ENCODE results near the gene ABR.

ABR gene

DNA sequence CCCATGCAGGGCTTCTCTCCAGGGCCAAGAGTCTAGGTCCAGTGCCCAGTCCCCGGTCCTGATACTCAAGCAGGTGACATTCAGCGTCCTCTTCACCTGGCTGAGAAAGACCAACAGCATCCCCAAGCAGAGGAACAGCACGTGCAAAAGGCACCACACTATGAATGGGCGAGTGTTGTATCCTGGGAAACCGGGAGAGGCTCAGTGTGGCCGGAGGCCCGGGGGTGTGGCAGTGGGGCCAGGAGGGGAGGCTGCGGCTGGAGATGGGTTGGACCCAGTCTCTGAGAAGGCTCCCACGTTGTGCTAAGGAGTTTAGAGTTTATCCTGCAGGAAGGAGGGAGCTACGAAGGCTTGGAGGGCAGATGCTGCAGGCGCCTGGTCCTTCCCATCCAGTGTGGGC lies 13.5 kb downstream of the ABR start:
- TF ChIP-seq, protein P1, sequence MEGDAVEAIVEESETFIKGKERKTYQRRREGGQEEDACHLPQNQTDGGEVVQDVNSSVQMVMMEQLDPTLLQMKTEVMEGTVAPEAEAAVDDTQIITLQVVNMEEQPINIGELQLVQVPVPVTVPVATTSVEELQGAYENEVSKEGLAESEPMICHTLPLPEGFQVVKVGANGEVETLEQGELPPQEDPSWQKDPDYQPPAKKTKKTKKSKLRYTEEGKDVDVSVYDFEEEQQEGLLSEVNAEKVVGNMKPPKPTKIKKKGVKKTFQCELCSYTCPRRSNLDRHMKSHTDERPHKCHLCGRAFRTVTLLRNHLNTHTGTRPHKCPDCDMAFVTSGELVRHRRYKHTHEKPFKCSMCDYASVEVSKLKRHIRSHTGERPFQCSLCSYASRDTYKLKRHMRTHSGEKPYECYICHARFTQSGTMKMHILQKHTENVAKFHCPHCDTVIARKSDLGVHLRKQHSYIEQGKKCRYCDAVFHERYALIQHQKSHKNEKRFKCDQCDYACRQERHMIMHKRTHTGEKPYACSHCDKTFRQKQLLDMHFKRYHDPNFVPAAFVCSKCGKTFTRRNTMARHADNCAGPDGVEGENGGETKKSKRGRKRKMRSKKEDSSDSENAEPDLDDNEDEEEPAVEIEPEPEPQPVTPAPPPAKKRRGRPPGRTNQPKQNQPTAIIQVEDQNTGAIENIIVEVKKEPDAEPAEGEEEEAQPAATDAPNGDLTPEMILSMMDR (IDR thresholded peaks at IDR 0.05) = no peak

DNA sequence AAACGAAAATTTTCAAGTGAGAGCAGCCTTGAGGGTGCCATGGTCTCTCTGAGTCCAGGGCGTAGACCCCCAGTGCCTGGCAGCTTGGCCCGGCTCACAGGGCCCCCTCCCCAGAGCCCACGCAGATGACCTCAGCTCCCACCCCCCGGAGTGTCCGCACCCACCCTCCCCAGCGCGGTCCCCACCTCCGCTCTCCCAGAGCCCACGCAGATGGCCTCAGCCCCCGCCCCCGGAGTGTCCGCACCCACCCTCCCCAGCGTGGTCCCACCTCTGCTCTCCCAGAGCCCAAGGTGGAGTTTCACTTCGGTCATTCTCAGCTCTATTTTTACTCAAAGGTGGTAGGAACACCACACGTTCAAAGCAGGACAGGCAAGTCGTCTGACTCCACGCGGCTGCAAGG lies 13.9 kb downstream of the ABR start:
- Histone ChIP-seq H3K79me2 (peaks cover 9% of the 10 kb centered on the region), H2AFZ (no peak overlapping the region), H3K4me1 (no peaks in the 10 kb centered on the region), H3K4me2 (ENCODE audit: low read length) (no peak overlapping the region), H3K27ac (no peak overlapping the region), H3K9ac (no peak overlapping the region), H3K36me3 (ENCODE audit: control insufficient read depth, insufficient read depth, low read length) (no peaks in the 10 kb centered on the region), H3K9me3 (ENCODE audit: control insufficient read depth, low read length) (no peaks in the 10 kb centered on the region), H3K4me3 (ENCODE audit: low read depth, low read length) (no peak overlapping the region), H3K27me3 (ENCODE audit: control insufficient read depth, insufficient read depth, low read length) (no peaks in the 10 kb centered on the region)
- TF ChIP-seq, protein P1 (IDR thresholded peaks at IDR 0.05) = no peak

More for the DNA sequence above, 13.5 kb downstream of the ABR start:
- H3K79me2 ChIP-seq = peaks cover 10% of the 10 kb centered on the region
- no peak overlapping the region for H3K9ac ChIP-seq
- peaks cover 2% of the 10 kb centered on the region for H3K4me1 ChIP-seq
- H2AFZ ChIP-seq = no peak overlapping the region
- H3K9me3 ChIP-seq (ENCODE audit: control insufficient read depth, low read length) = no peaks in the 10 kb centered on the region
- no peak overlapping the region for H3K4me2 ChIP-seq (ENCODE audit: low read length)
- H3K36me3 ChIP-seq (ENCODE audit: control insufficient read depth, insufficient read depth, low read length) = no peaks in the 10 kb centered on the region
- H3K4me3 ChIP-seq (ENCODE audit: low read depth, low read length) = no peak overlapping the region
- no peak overlapping the region for H3K27ac ChIP-seq
- no peaks in the 10 kb centered on the region for H3K27me3 ChIP-seq (ENCODE audit: control insufficient read depth, insufficient read depth, low read length)

DNA sequence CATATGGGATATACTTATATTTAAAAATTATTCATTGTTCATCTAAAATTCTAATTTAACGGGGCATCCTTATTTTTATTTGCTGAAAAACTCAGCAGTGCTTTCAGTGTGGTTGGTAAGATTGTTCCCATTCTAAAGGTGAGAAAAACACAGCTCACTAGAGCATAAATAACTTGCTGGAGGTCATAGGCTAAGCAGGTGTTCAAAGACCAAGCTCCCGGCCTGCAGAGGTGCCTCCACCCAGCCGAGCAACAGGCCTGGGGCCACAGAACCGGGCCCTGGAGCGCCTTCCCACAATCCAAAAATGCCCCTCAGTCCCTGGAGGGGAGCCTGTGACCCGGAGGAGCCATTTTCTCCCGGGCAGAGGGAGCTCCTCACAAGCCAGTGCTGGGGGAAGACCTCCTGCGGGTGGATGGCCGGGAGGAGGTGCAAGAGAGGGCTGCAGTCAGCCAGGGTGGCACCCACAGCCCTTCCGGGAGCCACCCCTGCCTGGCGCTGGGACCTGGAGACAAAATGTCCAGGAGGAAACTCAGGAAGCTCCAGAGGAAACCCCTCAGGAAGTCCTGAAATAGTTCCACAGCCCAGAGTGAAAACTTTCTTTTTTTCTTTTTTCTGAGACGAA lies 14.7 kb downstream of the ABR start:
- no peak overlapping the region for H3K27ac ChIP-seq
- H3K79me2 ChIP-seq = peaks cover 8% of the 10 kb centered on the region
- no peak overlapping the region for H3K9ac ChIP-seq
- no peak overlapping the region for H2AFZ ChIP-seq
- no peaks in the 10 kb centered on the region for H3K27me3 ChIP-seq (ENCODE audit: control insufficient read depth, insufficient read depth, low read length)
- H3K36me3 ChIP-seq (ENCODE audit: control insufficient read depth, insufficient read depth, low read length) = no peaks in the 10 kb centered on the region
- TF ChIP-seq, protein P1 (IDR thresholded peaks at IDR 0.05) = no peak
- no peak overlapping the region for H3K4me2 ChIP-seq (ENCODE audit: low read length)
- no peaks in the 10 kb centered on the region for H3K9me3 ChIP-seq (ENCODE audit: control insufficient read depth, low read length)
- no peak overlapping the region for H3K4me3 ChIP-seq (ENCODE audit: low read depth, low read length)
- no peaks in the 10 kb centered on the region for H3K4me1 ChIP-seq

DNA sequence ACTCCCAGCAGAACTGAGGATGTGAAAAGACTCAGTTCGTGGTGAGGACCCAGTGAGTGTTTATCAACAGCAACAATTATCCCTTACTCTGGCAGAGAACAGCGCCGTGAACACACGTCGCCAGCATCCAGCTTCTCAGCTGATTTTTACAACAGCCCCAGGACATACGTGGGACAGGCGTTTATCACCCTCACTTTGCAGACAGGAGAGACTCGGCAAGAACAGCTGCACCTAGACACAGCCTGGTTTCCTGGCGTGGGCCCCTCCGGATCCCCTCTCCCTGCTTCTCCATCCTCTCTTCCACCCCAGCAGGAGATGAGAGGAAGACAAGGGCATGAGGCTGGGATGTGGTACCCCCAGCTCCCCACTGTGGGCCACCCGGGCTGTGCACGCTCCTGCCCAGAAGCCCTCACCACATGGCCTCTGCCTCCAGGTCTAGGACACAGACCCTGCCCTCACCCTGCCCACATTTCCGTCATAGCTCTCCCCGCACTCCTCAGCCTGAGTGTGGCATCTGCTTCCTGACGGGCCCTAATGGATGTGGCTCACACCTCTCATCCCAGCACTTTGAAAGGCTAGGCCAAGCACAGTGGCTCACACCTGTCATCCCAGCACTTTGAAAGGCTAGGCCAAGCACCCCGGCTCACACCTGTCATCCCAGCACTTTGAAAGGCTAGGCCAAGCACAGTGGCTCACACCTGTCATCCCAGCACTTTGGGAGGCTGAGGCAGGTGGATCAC lies 17.5 kb downstream of the ABR start:
- Histone ChIP-seq H3K4me2 (ENCODE audit: low read length) (no peak overlapping the region), H3K9me3 (ENCODE audit: control insufficient read depth, low read length) (no peaks in the 10 kb centered on the region), H3K27ac (no peak overlapping the region), H3K4me1 (no peaks in the 10 kb centered on the region), H3K4me3 (ENCODE audit: low read depth, low read length) (no peak overlapping the region), H3K36me3 (ENCODE audit: control insufficient read depth, insufficient read depth, low read length) (no peaks in the 10 kb centered on the region), H3K79me2 (no peaks in the 10 kb centered on the region), H3K27me3 (ENCODE audit: control insufficient read depth, insufficient read depth, low read length) (no peaks in the 10 kb centered on the region), H2AFZ (no peak overlapping the region), H3K9ac (no peak overlapping the region)
- TF ChIP-seq, protein P1 (IDR thresholded peaks at IDR 0.05) = no peak

All from parathyroid adenoma (tissue), 2 donors.